HG03066 (cell line): ENCODE data around the gene EBF4.
"Not testable (repeated sequence)": the region's sequence is repeated elsewhere in the genome, so short reads cannot be mapped to it uniquely, and the experiment has no call there.

Source experiments
- ATAC-seq: cut with Tn5 transposase; IDR thresholded peaks from one replicate; pipeline ENCODE4 v1.9.1; 2021; ENCODE audit warnings: low read depth; ENCODE audit not compliant: unreplicated experiment

The EBF4 gene

DNA sequence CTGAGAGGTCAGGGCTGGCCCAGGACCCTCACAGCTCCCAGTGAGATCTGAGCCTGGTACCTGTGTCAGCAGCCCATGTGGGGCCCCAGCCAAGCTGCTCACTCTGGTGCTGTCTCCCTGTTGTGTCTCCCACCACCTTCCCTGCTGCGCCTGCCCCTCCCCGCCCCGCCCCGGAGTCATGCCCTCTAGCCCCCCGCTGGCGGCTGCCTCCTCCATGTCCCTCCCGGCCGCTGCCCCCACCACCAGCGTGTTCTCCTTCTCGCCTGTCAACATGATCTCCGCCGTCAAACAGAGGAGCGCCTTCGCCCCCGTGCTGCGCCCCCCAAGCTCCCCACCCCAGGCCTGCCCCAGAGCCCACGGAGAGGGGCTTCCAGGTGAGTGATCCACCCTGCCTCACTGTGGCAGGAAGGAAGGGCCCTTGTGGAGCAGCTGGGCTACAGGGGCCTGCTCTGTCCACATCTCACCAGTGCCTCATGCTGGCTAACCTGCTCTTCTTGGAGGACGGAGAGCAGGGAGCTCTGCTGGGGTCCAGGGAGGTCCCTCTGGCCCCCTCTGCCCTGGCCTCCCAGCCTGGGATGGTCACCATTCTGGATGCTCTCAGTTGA lies 63.0 kb downstream of the EBF4 start:
- no peak for ATAC-seq

DNA sequence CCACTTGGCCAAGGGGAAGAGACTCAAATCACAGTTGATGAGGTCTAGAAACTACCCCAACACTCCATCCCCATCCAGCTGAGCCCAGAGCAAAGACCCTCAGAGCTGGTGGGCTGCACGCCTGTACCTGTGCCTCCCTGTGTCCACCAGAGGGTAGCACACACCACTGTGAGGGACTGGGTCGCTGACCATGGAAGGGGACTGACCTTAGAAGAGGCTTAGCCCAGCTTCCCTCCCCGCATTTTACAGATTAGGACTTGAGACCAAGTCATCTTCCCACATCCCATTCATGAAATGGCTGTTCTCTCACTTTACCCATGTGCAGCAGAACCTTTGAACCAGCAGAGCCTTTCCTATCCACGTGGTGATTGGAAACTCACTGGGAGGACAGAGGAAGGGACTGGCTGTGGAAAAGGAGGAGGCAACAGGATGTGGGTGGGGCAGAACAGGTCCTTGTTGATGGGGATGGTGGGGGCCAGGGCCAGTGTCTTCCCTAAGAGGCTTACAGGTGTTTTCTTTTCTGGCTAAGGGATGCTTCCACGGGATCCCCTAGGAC lies 63.6 kb downstream of the EBF4 start:
- no peak for ATAC-seq

DNA sequence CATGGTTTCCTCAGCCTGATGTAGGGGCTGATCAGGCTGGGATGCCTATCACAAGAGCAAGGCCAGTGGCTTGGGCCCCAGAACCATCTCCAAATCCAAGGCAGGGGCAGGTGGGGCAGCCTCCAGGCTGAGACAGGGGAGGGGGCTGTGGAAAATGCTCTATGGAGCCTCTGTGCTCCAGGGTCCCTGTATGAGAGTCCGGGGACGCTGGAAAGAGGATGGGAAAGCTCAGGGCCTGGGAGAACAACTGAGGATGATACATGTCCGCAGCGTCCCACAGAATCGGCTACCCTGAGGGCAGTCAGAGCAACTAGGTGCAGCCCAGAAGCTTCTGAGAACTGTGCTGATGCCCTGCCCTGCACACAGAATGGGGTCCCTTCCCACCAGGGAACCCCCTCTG lies 64.4 kb downstream of the EBF4 start:
- ATAC-seq = no peak

DNA sequence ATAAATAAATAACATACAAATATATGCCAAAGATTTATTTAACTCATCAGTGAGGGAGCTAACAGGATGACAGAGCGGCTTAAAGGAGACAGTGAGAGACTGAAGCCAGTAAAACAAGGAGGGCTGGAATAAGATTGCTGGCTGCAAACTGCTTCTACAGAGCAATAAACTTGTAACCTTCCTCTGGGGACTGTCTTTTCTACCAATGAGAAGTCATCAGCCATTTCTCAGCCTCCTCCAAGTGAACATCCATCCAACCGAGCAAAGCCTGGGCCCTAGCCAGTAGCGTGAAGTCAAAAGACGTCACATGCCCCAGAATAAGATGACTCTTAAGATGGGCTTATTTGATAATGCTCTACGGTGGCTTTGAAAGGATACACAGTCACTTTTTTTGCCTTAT lies 65.4 kb downstream of the EBF4 start:
- no peak for ATAC-seq

DNA sequence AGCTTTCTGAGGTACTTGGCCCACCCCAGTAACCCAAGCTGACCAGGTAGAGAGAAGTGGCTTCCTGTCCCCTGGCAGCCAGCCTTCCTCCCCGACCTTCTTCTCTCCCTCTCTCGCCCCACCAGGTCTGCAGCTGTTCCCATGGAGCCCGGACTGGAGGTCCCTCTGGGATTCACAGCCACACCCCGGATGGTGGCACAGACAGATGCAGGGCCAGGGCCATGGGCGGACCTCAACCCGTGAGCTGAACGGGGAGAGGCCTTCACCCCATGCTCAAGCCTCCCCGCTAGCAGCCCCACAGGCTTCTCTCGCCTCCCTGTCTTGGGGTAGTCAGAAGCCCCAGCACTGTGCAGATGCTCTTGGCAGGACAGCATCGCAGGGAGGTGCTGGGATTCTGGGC lies 66.6 kb downstream of the EBF4 start:
- ATAC-seq = no peak

DNA sequence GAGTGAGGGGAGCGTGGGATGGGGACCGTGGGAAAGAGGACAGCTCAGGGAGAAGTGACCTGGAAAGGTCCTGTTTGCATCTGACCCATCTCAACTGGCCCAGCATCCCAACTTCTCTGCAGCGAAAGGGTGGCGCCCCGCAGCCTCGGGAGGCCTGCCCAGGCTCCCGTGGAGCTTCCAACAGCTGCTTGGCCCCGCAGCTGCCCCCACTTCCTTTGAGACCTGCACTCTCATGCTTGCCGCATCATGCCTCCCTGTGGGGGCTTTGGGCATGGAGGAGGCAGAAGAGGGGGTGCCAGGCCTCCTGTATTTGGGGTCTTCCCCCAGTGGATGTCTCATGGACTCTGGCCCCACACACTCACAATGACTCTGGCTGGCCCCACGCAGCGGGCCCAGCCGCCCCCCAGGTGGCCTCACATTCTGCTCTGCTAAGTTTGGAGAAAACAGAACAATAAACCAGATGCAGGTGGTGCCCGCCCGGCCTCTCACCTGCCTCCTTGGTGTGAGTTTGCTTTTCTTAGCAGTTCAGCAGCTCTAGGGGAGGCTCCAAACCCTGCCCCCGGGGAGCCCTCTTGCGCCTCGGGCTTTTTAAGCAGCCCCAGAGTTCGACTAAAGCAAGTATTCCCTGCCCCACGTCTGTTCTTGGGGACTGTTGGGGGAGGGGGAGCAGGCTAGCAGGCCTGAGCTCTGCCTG lies 67.2 kb downstream of the EBF4 start:
- no peak for ATAC-seq

DNA sequence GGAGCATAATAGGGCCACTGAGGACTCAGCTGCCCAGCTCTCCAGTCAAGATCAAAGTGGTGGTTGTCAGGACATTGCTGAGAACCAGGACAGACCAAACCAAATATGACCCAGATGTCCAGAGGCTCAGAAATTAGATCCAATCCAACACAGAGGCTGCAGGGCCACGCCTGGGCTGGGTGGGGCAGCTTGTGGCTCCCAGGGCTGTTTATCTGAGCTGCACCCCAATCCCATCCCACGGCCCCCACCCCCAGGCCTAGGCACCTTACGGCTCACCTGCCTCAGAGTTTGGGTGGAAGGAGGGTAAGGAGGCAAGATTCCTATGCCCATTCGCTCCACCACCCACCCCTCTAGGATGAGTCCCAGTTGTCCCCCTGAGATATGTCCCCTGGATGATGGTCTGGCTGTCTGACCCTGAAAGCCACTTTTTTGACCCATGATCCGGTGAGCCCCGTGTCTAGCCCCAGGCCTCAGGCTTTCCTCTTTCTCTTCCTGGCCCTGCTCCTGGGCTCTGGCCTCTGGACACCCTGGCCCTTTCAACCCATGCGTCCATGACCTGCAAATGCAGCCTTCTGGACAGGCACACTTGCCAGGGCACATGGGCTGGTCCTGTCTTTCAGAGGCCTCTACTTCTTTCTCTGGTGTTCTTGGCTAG lies 67.8 kb downstream of the EBF4 start:
- no peak for ATAC-seq

DNA sequence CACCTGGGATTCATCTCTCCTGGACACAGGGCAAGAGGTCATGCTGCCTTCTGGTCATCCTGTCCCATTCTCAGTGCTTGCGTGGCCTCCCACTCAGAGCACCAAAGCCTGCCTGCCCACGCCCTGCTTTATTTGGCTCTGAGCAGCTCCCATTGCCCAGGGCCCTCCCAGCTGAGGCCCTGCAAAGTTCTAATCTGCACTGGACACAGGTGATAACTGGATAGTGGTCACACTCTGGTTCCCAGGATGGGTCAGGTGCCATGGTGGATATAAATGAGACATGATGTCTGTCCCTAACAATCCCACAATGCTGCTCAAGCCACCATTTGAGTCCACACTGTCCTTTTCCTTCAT lies 68.3 kb downstream of the EBF4 start:
- ATAC-seq = no peak

DNA sequence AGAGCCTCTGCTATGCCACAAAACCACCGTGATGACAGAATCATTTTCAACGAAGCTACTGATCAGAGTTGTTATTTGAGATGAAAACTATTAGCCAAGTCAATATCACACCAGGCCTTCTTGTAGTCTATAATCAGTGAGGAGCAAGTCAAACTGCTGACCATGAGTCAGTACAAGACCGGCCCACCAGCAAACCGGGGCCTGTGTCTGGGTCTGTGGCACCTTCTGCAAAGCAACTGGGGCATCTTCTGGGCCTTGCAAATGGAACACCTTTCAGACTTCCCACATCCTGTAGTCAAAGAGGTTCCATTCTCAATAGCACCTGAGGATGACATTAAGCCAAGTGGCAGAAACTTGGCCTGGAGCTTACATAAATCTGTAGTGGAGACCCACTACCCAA lies 69.3 kb downstream of the EBF4 start:
- ATAC-seq = no peak

DNA sequence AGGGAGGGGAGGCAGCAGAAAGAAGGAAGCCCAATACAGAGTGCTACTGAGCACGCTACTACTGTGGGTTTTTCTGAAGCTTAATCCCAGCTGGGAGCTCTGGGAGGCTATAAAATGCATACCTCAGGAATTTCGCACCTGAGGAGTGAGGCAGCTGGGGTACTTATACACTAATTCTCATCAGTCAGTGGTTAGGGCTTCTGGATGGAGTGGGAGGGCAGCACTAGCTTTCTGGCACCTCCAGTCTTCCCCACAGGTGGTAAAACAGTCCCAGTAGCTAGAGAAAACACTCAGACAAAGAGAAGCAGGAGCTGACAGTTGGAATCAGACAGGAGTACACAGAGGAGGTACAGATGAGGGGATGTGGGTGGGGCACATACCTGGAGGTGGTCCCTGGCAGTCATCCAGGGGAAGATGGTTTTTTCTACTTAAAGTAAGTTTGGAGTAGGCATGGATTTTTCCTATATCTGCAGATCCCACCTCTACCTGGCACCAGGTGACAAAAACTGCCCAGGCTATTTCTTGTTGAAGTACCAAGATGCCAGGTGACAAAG lies 70.1 kb downstream of the EBF4 start:
- ATAC-seq = no peak

DNA sequence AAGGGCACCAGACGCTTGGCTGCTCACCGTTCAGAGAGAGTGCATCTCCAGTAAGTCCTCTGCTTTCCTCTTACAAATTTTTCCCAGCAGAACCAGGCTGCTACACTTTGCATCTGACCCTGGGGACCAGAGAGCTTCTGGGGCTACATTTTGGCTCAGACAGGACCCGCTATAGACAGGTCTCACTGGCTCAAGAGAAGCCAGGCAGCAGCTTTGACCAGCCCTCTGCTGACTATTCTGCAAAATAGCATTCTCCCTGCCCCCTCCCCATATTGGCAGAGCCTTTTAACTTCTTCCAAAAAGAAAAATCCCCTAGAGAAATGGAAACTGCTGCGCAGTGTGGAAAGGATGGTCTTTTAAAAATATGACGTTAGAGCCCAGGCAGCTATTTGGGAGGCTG lies 70.6 kb downstream of the EBF4 start:
- no peak for ATAC-seq

DNA sequence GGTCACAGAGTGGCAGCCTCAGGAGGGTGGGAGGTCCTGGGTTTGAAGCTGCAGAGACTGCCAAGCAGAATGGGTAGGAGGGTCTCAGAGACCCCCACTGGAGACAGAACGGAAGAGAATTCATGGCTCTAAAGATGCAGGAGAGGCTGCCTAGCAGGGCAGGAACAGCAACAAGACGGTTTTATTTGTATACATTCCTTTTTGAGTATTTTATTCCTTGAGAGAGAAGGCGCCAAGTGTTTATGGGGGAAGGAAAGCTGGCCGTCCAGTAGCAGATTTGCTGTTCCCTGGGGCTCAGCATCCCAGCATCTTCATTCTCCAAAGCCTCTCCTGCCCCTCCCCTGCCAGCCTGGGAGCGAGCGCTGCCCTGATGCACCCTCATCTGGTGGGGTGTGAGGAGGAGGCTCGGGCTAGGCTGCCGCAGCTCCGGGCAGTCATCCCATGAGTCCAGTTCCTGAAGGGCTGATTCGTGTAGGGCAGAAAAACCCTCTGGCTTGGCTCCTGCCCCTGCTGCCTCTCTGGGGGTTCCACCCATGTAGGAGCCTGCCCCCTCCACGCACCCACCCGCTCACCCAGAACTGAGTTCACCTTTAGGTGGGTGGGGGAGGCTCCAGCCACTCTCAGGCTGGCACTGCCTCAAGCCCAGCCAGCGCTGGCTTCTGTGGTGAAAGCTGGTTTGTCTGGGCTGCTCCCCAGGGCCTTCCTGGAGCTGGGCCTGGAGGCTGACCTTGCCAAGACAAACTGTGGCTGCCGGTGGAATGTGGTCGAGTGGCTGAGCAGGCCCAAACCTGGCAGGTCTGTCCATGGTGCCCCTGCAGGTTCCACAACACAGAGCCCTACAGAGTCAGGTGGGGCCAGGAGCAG lies 75.4 kb downstream of the EBF4 start:
- no peak for ATAC-seq

DNA sequence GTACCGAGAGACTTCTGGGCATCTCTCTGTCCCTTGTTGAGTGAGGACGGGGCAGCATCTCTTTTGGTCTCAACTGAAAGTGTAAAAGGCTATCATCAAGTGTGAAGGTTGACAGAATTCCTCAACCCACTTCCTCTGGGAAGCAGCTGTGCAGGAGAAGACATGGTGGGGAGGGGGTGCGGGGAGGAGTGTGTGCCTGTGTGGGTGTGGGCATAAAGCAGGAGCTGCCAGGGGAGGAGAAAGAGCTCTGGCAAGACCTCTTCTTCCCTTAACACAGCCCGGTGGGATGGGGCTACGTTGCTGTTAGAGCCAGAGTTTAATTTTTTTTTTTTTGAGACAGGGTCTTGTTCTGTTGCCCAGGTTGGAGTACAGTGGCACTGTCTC lies 76.0 kb downstream of the EBF4 start:
- no peak for ATAC-seq

DNA sequence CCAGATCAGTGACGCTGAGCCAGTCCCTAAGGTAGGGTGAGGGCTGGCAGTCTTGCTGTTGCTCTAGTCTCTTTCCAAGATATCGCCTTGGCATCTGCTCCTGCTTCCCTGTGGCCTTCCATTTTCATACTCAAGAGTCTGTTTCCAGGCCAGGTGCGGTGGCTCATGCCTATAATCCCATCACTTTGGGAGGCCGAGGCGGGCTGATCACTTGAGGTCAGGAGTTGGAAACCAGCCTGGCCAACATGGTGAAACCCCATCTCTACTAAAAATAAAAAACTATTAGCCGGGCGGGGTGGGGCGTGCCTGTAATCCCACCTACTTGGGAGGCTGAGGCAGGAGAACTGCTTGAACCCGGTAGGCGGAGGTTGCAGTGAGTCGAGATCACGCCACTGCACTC lies 77.5 kb downstream of the EBF4 start:
- ATAC-seq = not testable (repeated sequence)

DNA sequence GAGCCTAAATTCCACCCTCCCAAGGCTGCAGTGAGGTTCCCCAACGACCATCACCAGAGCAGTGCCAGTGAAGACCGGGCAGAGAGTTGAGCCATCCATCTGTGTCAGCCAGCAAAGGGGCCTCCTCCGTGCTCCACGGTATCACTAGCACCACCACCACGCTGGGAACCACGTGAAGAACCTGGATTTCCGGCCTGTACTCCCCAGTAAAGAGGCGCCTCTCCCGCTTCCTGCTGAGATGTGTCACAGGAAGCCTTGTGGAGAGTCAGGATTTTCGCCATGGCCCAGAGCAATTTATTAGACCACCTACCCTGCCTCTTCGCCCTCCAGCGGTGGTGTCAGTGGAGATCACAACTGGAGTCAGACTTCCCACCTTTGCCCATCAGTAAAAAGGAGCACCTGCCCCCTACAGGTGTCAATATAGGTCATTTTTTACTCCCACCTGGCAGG lies 79.1 kb downstream of the EBF4 start:
- no peak for ATAC-seq

DNA sequence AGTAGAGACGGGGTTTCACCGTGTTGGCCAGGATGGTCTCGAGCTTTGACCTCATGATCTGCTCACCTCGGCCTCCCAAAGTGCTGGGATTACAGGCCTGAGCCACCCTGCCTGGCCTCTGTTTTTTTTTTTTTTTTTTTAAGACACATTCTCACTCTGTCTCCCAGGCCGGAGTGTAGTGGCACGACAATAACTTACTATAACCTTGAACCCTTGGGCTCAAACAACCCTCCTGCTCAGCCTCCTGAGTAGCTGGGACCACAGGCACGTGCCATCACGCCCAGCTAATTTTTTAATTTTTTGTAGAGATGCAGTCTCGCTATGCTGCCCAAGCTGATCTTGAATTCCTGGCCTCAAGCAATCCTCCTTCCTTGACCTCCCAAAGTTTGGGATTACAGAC lies 81.2 kb downstream of the EBF4 start:
- no peak for ATAC-seq

DNA sequence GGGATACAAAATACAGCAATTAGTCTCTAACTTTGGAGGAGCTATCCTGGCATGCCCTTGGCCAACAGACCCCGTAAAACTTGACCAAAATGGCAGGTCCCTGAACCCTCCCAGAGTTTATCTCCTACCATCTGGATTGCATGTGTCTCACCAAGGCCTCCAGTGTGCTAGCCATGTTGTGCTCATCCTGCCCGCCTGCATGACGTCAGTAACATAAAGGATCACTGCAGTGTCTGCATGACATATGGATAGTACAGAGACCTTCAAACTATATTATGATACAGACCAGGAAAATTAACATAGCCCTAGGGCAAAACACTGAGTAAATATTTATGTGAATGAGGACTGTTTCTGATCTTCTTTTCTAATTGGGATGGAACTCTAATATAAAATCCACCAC lies 82.6 kb downstream of the EBF4 start:
- ATAC-seq = no peak

DNA sequence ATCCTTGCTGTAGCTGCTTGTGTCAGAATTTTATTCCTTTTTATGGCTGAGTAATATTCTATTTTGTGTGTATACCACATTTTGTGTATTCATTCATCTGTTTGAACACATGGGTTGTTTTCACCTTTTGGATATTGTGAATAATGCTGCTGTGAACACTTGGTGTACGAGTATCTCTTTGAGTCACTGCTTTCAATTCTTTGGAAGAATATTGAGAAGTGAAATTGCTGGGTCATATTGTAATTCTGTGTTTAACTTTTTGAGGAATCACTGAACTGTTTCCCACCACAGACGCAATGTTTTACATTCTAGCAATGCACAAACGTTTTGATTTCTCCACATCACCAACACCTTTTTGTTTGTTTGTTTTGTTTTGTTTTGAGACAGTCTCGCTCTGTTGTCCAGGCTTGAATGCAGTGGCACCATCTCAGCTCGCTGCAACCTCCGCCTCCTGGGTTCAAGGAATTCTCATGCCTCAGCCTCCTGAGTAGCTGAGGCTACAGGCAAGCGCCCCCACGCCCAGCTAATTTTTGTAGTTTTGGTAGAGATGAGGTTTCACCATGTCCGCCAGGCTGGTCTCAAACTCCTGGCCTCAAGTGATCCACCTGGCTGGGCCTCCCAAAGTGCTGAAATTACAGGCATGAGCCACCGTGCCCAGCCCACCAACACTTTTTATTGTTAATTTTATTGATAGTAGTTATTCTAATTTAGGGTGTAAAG lies 86.2 kb downstream of the EBF4 start:
- no peak for ATAC-seq

DNA sequence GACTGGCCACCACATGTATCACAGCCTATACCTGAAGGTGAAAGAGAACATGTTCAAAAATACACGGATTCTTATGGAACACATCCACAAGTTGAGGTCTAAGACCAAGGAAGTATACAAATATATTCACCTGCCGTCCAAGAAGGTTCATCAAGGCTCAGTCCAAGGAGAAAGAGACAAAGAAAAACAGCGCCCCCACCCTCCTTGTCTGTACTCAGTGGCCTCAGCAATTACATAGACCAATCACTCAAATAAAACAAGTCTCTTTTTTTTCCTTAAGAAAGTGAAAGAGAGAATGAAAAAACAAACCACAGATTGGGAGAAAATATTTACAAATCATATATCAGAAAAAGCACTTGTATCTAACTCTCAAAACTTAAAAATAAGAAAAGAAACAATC lies 88.4 kb downstream of the EBF4 start:
- ATAC-seq = no peak

DNA sequence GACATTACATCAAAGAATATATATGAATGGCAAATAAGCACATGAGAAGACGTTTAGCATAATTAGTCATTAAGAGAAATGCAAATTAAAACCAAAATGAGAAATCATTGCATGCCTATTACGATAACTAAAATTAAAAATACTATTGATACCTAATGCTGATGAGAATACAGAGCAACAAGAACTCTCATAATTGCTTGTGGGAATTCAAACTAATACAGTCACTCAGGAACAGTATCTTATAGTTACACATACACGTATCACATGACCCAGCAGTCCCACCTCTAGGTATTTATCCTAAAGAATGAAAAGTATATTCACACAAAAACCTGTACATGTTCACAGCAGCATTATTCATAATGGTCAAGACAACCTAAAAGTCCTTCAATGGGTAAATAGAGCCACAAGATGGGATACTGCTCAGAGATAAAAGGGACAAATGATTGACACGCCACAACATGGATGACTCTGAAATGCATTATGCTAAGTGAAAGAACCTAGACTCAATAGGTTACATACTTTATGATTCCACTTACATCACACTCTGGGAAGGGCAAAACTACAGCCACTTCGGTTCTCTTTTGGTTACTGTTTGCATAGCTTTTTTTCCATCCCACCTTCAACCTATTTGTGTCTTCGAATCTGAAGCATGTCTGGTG lies 91.5 kb downstream of the EBF4 start:
- no peak for ATAC-seq
